ENCODE results near the gene SCMH1. TPM values are rescaled to one million over a fixed set of nuclear protein-coding genes. Genes with fewer than 3 reads are reported as not detected.

The SCMH1 gene
- total RNA-seq, 1 experiment from 2014 or later, result 25.9 TPM

GRCh38 chr1:40980453-40981121 lies 261.5 kb downstream of the SCMH1 start:
- BruUV-seq (replicated peaks), result TSS peak; percentile 30
- Mint-ChIP-seq H3K4me3 (ENCODE audit: low read depth, unreplicated experiment) (peak overlapping the region; percentile 87), H3K9me3 (ENCODE audit: low read depth, unreplicated experiment) (no peaks in the 10 kb centered on the region), H3K27ac (ENCODE audit: unreplicated experiment) (peak overlapping the region; percentile 85), H3K4me1 (ENCODE audit: low read depth, unreplicated experiment) (peaks cover 42% of the 10 kb centered on the region), H3K27me3 (ENCODE audit: unreplicated experiment) (no peaks in the 10 kb centered on the region), H3K36me3 (ENCODE audit: insufficient read depth, unreplicated experiment) (peaks cover 50% of the 10 kb centered on the region)
- no peak for TF ChIP-seq CTCF (IDR thresholded peaks at IDR 0.05; ENCODE audit: unreplicated experiment)
- intact Hi-C loops (cut with micrococcal nuclease; ENCODE audit: unreplicated experiment), result loop anchor here (10.0 kb wide), 1 partner anchor 446 kb away; the partner anchor contains the start of gene ZNF684
- CTCF ChIA-PET, result interaction anchor here (0.6 to 2.2 kb wide), 6 partner anchors 8 to 118 kb away, joined by 3 to 9 read pairs (median 4); partner anchors contain the start of gene CITED4
- peak; percentile 39 for DNase-seq

- CTCF ChIA-PET, result interaction anchor here (0.7 to 2.2 kb wide), 5 partner anchors 9 to 118 kb away, joined by 3 to 7 read pairs (median 3); partner anchors contain the start of gene CITED4
- H3K36me3 Mint-ChIP-seq (ENCODE audit: insufficient read depth, unreplicated experiment), result peaks cover 45% of the 10 kb centered on the region
- peak overlapping the region; percentile 87 for H3K4me3 Mint-ChIP-seq (ENCODE audit: low read depth, unreplicated experiment)
- DNase-seq, result no peak
- H3K27me3 Mint-ChIP-seq (ENCODE audit: unreplicated experiment), result no peaks in the 10 kb centered on the region
- peak overlapping the region; percentile 85 for H3K27ac Mint-ChIP-seq (ENCODE audit: unreplicated experiment)
- no peak for TF ChIP-seq CTCF (IDR thresholded peaks at IDR 0.05; ENCODE audit: unreplicated experiment)
- intact Hi-C loops (cut with micrococcal nuclease; ENCODE audit: unreplicated experiment), result loop anchor here (10.0 kb wide), 1 partner anchor 445 kb away; the partner anchor contains the start of gene ZNF684
- H3K9me3 Mint-ChIP-seq (ENCODE audit: low read depth, unreplicated experiment), result no peaks in the 10 kb centered on the region
- no TSS peak for BruUV-seq (replicated peaks)
- H3K4me1 Mint-ChIP-seq (ENCODE audit: low read depth, unreplicated experiment), result peaks cover 42% of the 10 kb centered on the region
These were observed 262.0 kb downstream of the SCMH1 start for GRCh38 chr1:40980068-40980452.

GRCh38 chr1:40979241-40980067 lies 262.7 kb downstream of the SCMH1 start, which contains the start of gene CTPS1:
CTPS1 (plus strand) TSS chr1:40979696; CDS start chr1:40983291, 3,595 bp downstream.
- H3K4me1 Mint-ChIP-seq (ENCODE audit: low read depth, unreplicated experiment), result peaks cover 48% of the 10 kb centered on the region
- CTCF ChIA-PET, result interaction anchor here (0.5 to 2.2 kb wide), 6 partner anchors 9 to 117 kb away, joined by 3 to 7 read pairs (median 3); partner anchors contain the start of gene CITED4
- DNase-seq, result peak; percentile 96
- peaks cover 40% of the 10 kb centered on the region for H3K36me3 Mint-ChIP-seq (ENCODE audit: insufficient read depth, unreplicated experiment)
- BruUV-seq (replicated peaks), result no TSS peak
- peak within 1 kb of the TSS; percentile 87 for H3K4me3 Mint-ChIP-seq (ENCODE audit: low read depth, unreplicated experiment)
- intact Hi-C loops (cut with micrococcal nuclease; ENCODE audit: unreplicated experiment), result loop anchor here (10.0 kb wide), 1 partner anchor 445 kb away; the partner anchor contains the start of gene ZNF684
- H3K27me3 Mint-ChIP-seq (ENCODE audit: unreplicated experiment), result no peaks in the 10 kb centered on the region
- H3K9me3 Mint-ChIP-seq (ENCODE audit: low read depth, unreplicated experiment), result no peaks in the 10 kb centered on the region
- H3K27ac Mint-ChIP-seq (ENCODE audit: unreplicated experiment), result peak within 1 kb of the TSS; percentile 85
- no peak for TF ChIP-seq CTCF (IDR thresholded peaks at IDR 0.05; ENCODE audit: unreplicated experiment)

- BruUV-seq (replicated peaks), result TSS peak; percentile 54
- Mint-ChIP-seq H3K27ac (ENCODE audit: unreplicated experiment) (peak overlapping the region; percentile 76), H3K4me3 (ENCODE audit: low read depth, unreplicated experiment) (peak overlapping the region; percentile 87), H3K27me3 (ENCODE audit: unreplicated experiment) (no peaks in the 10 kb centered on the region), H3K36me3 (ENCODE audit: insufficient read depth, unreplicated experiment) (peaks cover 34% of the 10 kb centered on the region), H3K9me3 (ENCODE audit: low read depth, unreplicated experiment) (no peaks in the 10 kb centered on the region), H3K4me1 (ENCODE audit: low read depth, unreplicated experiment) (peaks cover 48% of the 10 kb centered on the region)
- intact Hi-C loops (cut with micrococcal nuclease; ENCODE audit: unreplicated experiment), result no loop called here
- DNase-seq, result no peak
- no peak for TF ChIP-seq CTCF (IDR thresholded peaks at IDR 0.05; ENCODE audit: unreplicated experiment)
- CTCF ChIA-PET, result interaction anchor here (0.5 to 2.2 kb wide), 2 partner anchors 25 to 30 kb away, joined by 3 to 7 read pairs; no protein-coding TSS in a partner anchor
These were observed 263.2 kb downstream of the SCMH1 start for GRCh38 chr1:40978886-40979240.
